Gastroesophageal sphincter (tissue), 4 donors: ENCODE measurements around the gene KRT2. TPM values are rescaled to one million over a fixed set of nuclear protein-coding genes. Genes with fewer than 3 reads are reported as not detected.

Experiments used
- ATAC-seq: fragments of 150-250 bp; one replicate; pipeline ENCODE4 v1.9.1; 2016; ENCODE audit warnings: mild to moderate bottlenecking, moderate library complexity
- H3K27ac ChIP-seq, 4 donors: fragments of 200-600 bp; sonication (generic) in 3 of 4; 1 replicate in 3 of 4; 2 replicates in 1 of 4; pipeline ENCODE4 v1.5.1; 2016 to 2019
- H3K27me3 ChIP-seq: fragments of 200-600 bp; sonication (generic); one replicate; pipeline ENCODE4 v1.5.1; 2019
- H3K36me3 ChIP-seq, 2 donors: fragments of 200-600 bp; sonication (generic); one replicate each; pipeline ENCODE4 v1.5.1; 2019; ENCODE audit warnings: control low read depth in 1 of 2
- H3K4me1 ChIP-seq, 3 donors: fragments of 200-600 bp; sonication (generic); 1 replicate in 2 of 3; 2 replicates in 1 of 3; pipeline ENCODE4 v1.5.1; 2016 to 2019; ENCODE audit warnings: control low read depth in 2 of 3
- H3K4me3 ChIP-seq, 2 donors: fragments of 200-600 bp; sonication (generic); one replicate each; pipeline ENCODE4 v1.5.1; 2019; ENCODE audit warnings: mild to moderate bottlenecking in 1 of 2, moderate library complexity in 1 of 2
- H3K9me3 ChIP-seq, 3 donors: fragments of 200-600 bp; sonication (generic); one replicate each; pipeline ENCODE4 v1.5.1; 2017 to 2019; ENCODE audit warnings: control low read depth in 2 of 3
- EP300 ChIP-seq: sonication (generic); formaldehyde crosslinking; IDR thresholded peaks from one replicate; pipeline ENCODE4 v1.6.1; 2017; ENCODE audit warnings: antibody characterized with exemption, mild to moderate bottlenecking
- POLR2A ChIP-seq, 2 donors: fragments of 450-650 bp; IDR thresholded peaks; one replicate each; pipeline ENCODE4 v1.6.1; 2017; ENCODE audit warnings: antibody characterized with exemption in 2 of 2, mild to moderate bottlenecking in 2 of 2, moderate library complexity in 1 of 2
- POLR2AphosphoS5 ChIP-seq: sonication (generic); formaldehyde crosslinking; IDR thresholded peaks from one replicate; pipeline ENCODE4 v1.6.1; 2017; ENCODE audit warnings: antibody characterized with exemption
- WGBS, 2 donors: methylation state at CpG; one replicate each; pipeline ENCODE4 v1.1.5; 2018; ENCODE audit warnings: low coverage in 1 of 2; 5-methylcytosine and 5-hydroxymethylcytosine counted together
- total RNA-seq, 4 donors: library from RNA; depleted of rRNA; stranded (reverse); fragments of >200 nt; gene quantifications; one replicate each; pipeline ENCODE4 v1.1.0, GENCODE V29; 2016
- TF ChIP-seq, protein P1 (sequence below), 4 experiments: fragments of 200-600 bp in 2 of 4; fragments of 450-650 bp in 2 of 4; sonication (generic) in 1 of 4; IDR thresholded peaks; one replicate each; pipeline ENCODE4 v1.5.1; 2017 to 2019; ENCODE audit warnings: antibody characterized with exemption in 4 of 4, mild to moderate bottlenecking in 2 of 4, moderate library complexity in 2 of 4

KRT2 gene
- total RNA-seq, 4 donors from 2014 or later, result not detected

DNA sequence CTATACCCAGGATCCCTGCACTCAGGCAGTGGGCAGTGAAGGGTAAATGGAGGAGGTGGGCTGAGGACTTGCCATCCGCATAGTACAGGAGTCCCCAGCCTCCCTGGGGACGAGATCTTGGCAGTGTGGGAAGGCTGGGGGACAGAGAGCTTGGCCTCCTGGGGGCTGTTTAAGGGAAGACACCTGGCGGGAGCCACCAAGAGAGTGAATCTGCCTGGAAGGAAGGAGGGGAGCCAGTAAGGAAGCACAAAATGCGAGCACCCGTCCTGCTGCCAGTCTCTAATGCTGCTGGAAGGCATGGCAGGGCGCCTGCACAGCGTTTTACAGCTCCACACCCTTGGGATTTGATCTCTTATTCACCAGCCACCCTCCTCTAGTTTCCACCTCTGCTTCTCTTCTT, 7.4 kb upstream of the KRT2 start:
- ATAC-seq, result no peak
- Histone ChIP-seq H3K4me1 (no peaks in the 10 kb centered on the region), H3K27me3 (peaks cover 34% of the 10 kb centered on the region), H3K4me3 (no peak overlapping the region), H3K36me3 (no peaks in the 10 kb centered on the region), H3K9me3 (no peaks in the 10 kb centered on the region), H3K27ac (no peak overlapping the region)
- TF ChIP-seq POLR2A (IDR thresholded peaks at IDR 0.05) (no peak), POLR2AphosphoS5 (no peak), EP300 (no peak)
- WGBS, 2 donors, result 57 to 58% methylated on average over 2 to 6 of the region's 7 CpGs

DNA sequence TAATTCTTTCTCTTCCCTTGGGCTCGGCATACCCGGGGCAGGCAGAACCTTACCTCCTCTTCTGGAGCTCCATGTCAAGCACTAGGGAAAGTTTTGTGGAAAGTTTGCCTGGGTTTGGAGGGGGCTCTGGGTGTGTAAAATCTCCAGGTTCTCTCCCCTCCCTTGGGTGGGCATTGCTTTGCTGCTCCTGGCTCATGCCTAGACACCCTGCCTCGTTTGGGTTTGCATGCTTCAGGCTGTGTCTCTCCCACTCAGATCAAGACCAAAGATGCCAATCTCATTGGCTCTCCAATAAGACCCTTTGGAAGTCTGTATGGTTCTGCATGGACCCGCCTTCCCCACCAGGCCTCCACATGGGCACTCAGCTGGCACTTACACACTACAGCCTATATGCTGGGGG, 6.2 kb upstream of the KRT2 start:
- no peak for ATAC-seq
- Histone ChIP-seq H3K36me3 (no peaks in the 10 kb centered on the region), H3K9me3 (no peaks in the 10 kb centered on the region), H3K27me3 (peaks cover 28% of the 10 kb centered on the region), H3K4me3 (no peak overlapping the region), H3K27ac (no peak overlapping the region), H3K4me1 (no peaks in the 10 kb centered on the region)
- TF ChIP-seq, protein P1, sequence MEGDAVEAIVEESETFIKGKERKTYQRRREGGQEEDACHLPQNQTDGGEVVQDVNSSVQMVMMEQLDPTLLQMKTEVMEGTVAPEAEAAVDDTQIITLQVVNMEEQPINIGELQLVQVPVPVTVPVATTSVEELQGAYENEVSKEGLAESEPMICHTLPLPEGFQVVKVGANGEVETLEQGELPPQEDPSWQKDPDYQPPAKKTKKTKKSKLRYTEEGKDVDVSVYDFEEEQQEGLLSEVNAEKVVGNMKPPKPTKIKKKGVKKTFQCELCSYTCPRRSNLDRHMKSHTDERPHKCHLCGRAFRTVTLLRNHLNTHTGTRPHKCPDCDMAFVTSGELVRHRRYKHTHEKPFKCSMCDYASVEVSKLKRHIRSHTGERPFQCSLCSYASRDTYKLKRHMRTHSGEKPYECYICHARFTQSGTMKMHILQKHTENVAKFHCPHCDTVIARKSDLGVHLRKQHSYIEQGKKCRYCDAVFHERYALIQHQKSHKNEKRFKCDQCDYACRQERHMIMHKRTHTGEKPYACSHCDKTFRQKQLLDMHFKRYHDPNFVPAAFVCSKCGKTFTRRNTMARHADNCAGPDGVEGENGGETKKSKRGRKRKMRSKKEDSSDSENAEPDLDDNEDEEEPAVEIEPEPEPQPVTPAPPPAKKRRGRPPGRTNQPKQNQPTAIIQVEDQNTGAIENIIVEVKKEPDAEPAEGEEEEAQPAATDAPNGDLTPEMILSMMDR (IDR thresholded peaks at IDR 0.05), result no peak
- TF ChIP-seq POLR2A (IDR thresholded peaks at IDR 0.05), result no peak
- no peak for TF ChIP-seq POLR2AphosphoS5
- no peak for TF ChIP-seq EP300
- 67 to 85% methylated on average over 2 to 3 of the region's 4 CpGs for whole genome bisulfite sequencing, 2 donors

DNA sequence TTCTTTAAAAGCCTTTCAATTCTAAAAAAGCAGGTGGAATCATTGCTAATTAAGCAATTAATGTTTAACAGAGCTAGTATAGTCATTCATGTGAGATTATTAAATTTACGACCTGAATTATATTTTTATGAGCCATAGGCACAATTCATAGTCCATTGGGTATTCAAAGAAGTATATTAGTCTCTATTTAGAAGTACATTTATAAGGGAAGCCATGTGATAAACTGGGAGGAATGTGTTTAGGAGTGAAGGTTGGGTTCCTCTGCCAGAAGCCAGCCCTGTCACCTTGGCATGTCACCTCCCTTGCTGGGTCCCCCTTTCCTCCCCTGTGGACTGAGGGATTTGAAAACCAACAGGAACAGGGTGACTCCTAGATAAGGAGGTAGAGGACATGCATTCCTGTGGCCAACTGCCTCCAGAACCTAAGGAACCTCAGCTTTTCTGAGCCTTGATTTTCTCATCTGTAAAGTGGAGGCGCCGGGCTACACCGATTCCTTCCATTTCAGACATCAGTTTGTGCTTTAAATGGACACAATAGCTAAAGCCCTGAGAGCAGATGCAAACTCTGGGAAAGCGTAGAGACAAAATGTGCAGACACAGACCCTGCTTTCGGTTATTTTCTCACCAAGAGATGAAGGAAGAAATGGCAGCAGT, 5.4 kb upstream of the KRT2 start:
- no peak for ATAC-seq

DNA sequence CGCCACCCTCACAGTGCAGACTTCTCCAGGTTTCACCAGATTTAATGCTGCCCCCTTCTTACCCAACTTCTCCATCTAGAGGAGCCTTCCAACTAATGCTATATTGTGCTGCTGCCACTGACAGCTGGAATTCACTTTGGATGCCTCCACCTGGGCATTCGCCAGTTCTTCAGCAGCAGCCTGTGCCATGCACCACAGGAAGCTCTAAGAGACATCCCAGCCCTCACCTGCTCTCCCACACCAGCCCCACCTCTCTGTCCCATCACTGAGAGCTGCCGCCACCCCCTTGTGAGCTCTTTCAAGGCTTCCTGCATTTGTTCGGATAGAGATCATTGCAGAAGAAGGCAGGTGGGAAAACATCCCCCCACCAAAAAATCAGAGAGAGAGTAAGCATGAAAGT, 4.6 kb upstream of the KRT2 start:
- H3K9me3 ChIP-seq, result no peaks in the 10 kb centered on the region
- ATAC-seq, result no peak
- peaks cover 35% of the 10 kb centered on the region for H3K27me3 ChIP-seq
- TF ChIP-seq POLR2A (IDR thresholded peaks at IDR 0.05), result no peak
- no peak for TF ChIP-seq EP300
- TF ChIP-seq POLR2AphosphoS5, result no peak
- TF ChIP-seq, protein P1 (IDR thresholded peaks at IDR 0.05), result no peak
- no peak overlapping the region for H3K4me3 ChIP-seq
- H3K4me1 ChIP-seq, result no peaks in the 10 kb centered on the region
- H3K36me3 ChIP-seq, result no peaks in the 10 kb centered on the region
- H3K27ac ChIP-seq, result no peak overlapping the region
- 83 to 90% methylated on average over 2 to 3 of the region's 4 CpGs for WGBS, 2 donors

More for the DNA sequence above, 5.4 kb upstream of the KRT2 start:
- no peaks in the 10 kb centered on the region for H3K36me3 ChIP-seq
- 80 to 90% methylated on average over 6 of the region's 6 CpGs for WGBS, 2 donors
- no peaks in the 10 kb centered on the region for H3K9me3 ChIP-seq
- H3K27me3 ChIP-seq, result peaks cover 27% of the 10 kb centered on the region
- no peak overlapping the region for H3K27ac ChIP-seq
- H3K4me1 ChIP-seq, result no peaks in the 10 kb centered on the region
- no peak overlapping the region for H3K4me3 ChIP-seq
- TF ChIP-seq POLR2A (IDR thresholded peaks at IDR 0.05) (no peak), POLR2AphosphoS5 (no peak), EP300 (no peak)
- TF ChIP-seq, protein P1 (IDR thresholded peaks at IDR 0.05), result no peak

DNA sequence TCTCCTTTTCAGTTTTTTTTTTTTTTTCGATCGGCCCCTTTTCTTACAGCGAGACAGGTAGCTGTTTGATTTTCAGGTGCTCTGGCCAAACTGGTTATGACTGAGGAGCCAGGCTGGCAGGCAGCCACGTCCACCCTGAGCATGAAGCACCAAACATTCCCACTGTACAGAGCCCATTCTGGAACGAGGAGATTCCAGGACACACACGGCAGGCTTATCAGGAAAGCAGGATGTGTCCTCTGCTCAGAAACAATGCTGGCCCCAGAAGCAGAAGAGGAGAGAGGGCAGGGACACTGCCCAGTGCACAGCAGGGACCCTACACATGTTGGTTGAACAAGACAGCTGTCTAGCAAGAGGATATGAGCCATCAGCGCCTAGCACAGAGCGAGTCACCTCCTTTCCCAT, 3.7 kb upstream of the KRT2 start:
- Histone ChIP-seq H3K27ac (no peak overlapping the region), H3K4me3 (no peak overlapping the region), H3K4me1 (no peaks in the 10 kb centered on the region), H3K27me3 (peaks cover 38% of the 10 kb centered on the region), H3K36me3 (no peaks in the 10 kb centered on the region), H3K9me3 (no peaks in the 10 kb centered on the region)
- ATAC-seq, result no peak
- 45% methylated on average over 3 of the region's 8 CpGs; no CpG with 5 or more reads in 1 of the 2 donors for WGBS, 2 donors
- TF ChIP-seq, protein P1 (IDR thresholded peaks at IDR 0.05), result no peak
- TF ChIP-seq EP300 (no peak), POLR2A (IDR thresholded peaks at IDR 0.05) (no peak), POLR2AphosphoS5 (no peak)
